Activated effector memory CD4-positive, alpha-beta T cell treated with anti-CD3 and anti-CD28 coated beads, Interleukin-2, amount 50 U/mL, for 16 hours (primary cell): ENCODE results near the gene OSBP.
"Not testable (repeated sequence)": the region's sequence is repeated elsewhere in the genome, so short reads cannot be mapped to it uniquely, and the experiment has no call there.

ENCODE experiments used
- DNase-seq: peaks from one replicate; pipeline ENCODE4 v3.0.0-alpha.2; 2020

The OSBP gene

GRCh38 chr11:59615637-59616395 lies at the start of gene OSBP:
OSBP (minus strand) TSS chr11:59615774; CDS start chr11:59615664, 110 bp downstream.
- peak; percentile 99 for DNase-seq

- no peak for DNase-seq
These were observed 45.0 kb upstream of the OSBP start for GRCh38 chr11:59660621-59661020.

- DNase-seq, result no peak
These were observed 44.4 kb upstream of the OSBP start for GRCh38 chr11:59659981-59660380.

- no peak for DNase-seq
These were observed 42.5 kb upstream of the OSBP start for GRCh38 chr11:59658036-59658435.

- DNase-seq, result no peak
These were observed 39.3 kb upstream of the OSBP start for GRCh38 chr11:59654893-59655292.

GRCh38 chr11:59647245-59647980 lies 31.8 kb upstream of the OSBP start:
- no peak for DNase-seq

- no peak for DNase-seq
These were observed 29.0 kb upstream of the OSBP start for GRCh38 chr11:59644528-59644927.

- DNase-seq, result no peak
These were observed 27.8 kb upstream of the OSBP start for GRCh38 chr11:59643390-59643789.

GRCh38 chr11:59641156-59641555 lies 25.6 kb upstream of the OSBP start:
- DNase-seq, result no peak

- no peak for DNase-seq
These were observed 14.9 kb upstream of the OSBP start for GRCh38 chr11:59630493-59630892.

GRCh38 chr11:59629996-59630395 lies 14.4 kb upstream of the OSBP start:
- no peak for DNase-seq

GRCh38 chr11:59626969-59627368 lies 11.4 kb upstream of the OSBP start:
- DNase-seq, result not testable (repeated sequence)

- no peak for DNase-seq
These were observed 10.1 kb upstream of the OSBP start for GRCh38 chr11:59625703-59626102.

GRCh38 chr11:59617876-59618275 lies 2.3 kb upstream of the OSBP start:
- DNase-seq, result no peak

- DNase-seq, result no peak
These were observed 915 bp upstream of the OSBP start for GRCh38 chr11:59616396-59616982.

GRCh38 chr11:59615120-59615636 lies 396 bp downstream of the OSBP start:
- DNase-seq, result peak; percentile 89

GRCh38 chr11:59614277-59615119 lies 1.1 kb downstream of the OSBP start:
- no peak for DNase-seq

- no peak for DNase-seq
These were observed 3.7 kb downstream of the OSBP start for GRCh38 chr11:59611570-59612565.

- no peak for DNase-seq
These were observed 5.3 kb downstream of the OSBP start for GRCh38 chr11:59610289-59610688.

- no peak for DNase-seq
These were observed 7.7 kb downstream of the OSBP start for GRCh38 chr11:59607703-59608454.

GRCh38 chr11:59602432-59602831 lies 13.1 kb downstream of the OSBP start:
- no peak for DNase-seq
